GM12878 (cell line): Measurements from ENCODE around the gene NRG2. TPM values are rescaled to one million over a fixed set of nuclear protein-coding genes. Genes with fewer than 3 reads are reported as not detected.

ENCODE experiments used
- ATAC-seq: fragments of 200-7000 bp; cut with Tn5 transposase; 3 replicates; pipeline ENCODE4 v1.9.1; 2020; ENCODE audit warnings: mild to moderate bottlenecking, moderate library complexity
- BruUV-seq: library from RNA; stranded (reverse); fragments of 400-500 nt; replicated peaks from 2 replicates; lab custom pipeline; 2021; lab: Mats Ljungman, UMichigan
- CTCF ChIA-PET: fragments of 300-600 bp; sonication (Branson Sonifier 250); formaldehyde crosslinking; extraction: SDS; loops from one replicate; lab custom pipeline; 2021; ENCODE audit warnings: inconsistent platforms; lab: Yijun Ruan, JAX
- POLR2A ChIA-PET: fragments of 350-600 bp; formaldehyde crosslinking; extraction: SDS; loops from one replicate; lab custom pipeline; 2021; ENCODE audit warnings: inconsistent platforms; lab: Charles Lee
- RAD21 ChIA-PET: fragments of 300-600 bp; sonication (Branson Sonifier 250); formaldehyde crosslinking; loops from one replicate; lab custom pipeline; 2023; ENCODE audit warnings: antibody characterized with exemption; ENCODE audit not compliant: unreplicated experiment; lab: Charles Lee
- SMC1A ChIA-PET: fragments of 300-600 bp; sonication (Branson Sonifier 250); formaldehyde crosslinking; loops from one replicate; lab custom pipeline; 2023; ENCODE audit not compliant: unreplicated experiment, uncharacterized antibody; lab: Charles Lee
- DNase-seq: peaks from one replicate; pipeline ENCODE4 v3.0.0-alpha.2; 2011; ENCODE audit warnings: low read depth, low spot score
- FAIRE-seq: peaks from 3 replicates; lab custom pipeline; 2011; peaks lifted over from hg19 to GRCh38; lab: Jason Lieb, UNC
- H2AFZ ChIP-seq: 2 replicates; pipeline ENCODE4 v1.6.0; 2011; ENCODE audit warnings: low read depth, low read length, control low read depth; ENCODE audit not compliant: control insufficient read depth
- H3K27ac ChIP-seq: 2 replicates; pipeline ENCODE4 v1.5.1; 2011; ENCODE audit warnings: control low read depth; ENCODE audit not compliant: control insufficient read depth, insufficient read depth
- H3K27me3 ChIP-seq, 2 experiments: replicated peaks in 1 of 2; 2 replicates each; pipeline versions ENCODE4 v1.6.0 to v1.6.1; 2011; ENCODE audit warnings: low read length in 1 of 2; ENCODE audit not compliant: control insufficient read depth in 2 of 2, insufficient read depth in 2 of 2
- H3K36me3 ChIP-seq, 2 experiments: 2 replicates each; pipeline ENCODE4 v1.5.1; 2011; ENCODE audit warnings: low read length in 1 of 2; ENCODE audit not compliant: control insufficient read depth in 2 of 2, insufficient read depth in 2 of 2
- H3K4me1 ChIP-seq: 2 replicates; pipeline ENCODE4 v1.6.1; 2011; ENCODE audit warnings: mild to moderate bottlenecking, low read length, moderate library complexity, mixed read lengths; ENCODE audit not compliant: control insufficient read depth, insufficient read depth
- H3K4me2 ChIP-seq: 2 replicates; pipeline ENCODE4 v1.6.0; 2011; ENCODE audit warnings: control low read depth; ENCODE audit not compliant: control insufficient read depth, insufficient read depth
- H3K4me3 ChIP-seq: fragments of 200-600 bp; sonication (generic); 2 replicates; pipeline ENCODE4 v1.5.1; 2016
- H3K79me2 ChIP-seq: 2 replicates; pipeline ENCODE4 v1.6.0; 2011; ENCODE audit warnings: low read length; ENCODE audit not compliant: control insufficient read depth, insufficient read depth
- H3K9ac ChIP-seq: 2 replicates; pipeline ENCODE4 v1.8.0; 2011; ENCODE audit warnings: low read length, control low read depth, mixed read lengths; ENCODE audit not compliant: control insufficient read depth, insufficient read depth
- H3K9me3 ChIP-seq: replicated peaks from 3 replicates; pipeline ENCODE4 v1.5.1; 2011; ENCODE audit warnings: mild to moderate bottlenecking, low read length; ENCODE audit not compliant: control insufficient read depth, insufficient read depth
- H4K20me1 ChIP-seq: 2 replicates; pipeline ENCODE4 v1.6.0; 2011; ENCODE audit not compliant: control insufficient read depth, insufficient read depth
- CREM ChIP-seq: IDR thresholded peaks from 2 replicates; pipeline ENCODE4 v1.6.1; 2014; ENCODE audit warnings: antibody characterized with exemption, low read depth
- CUX1 ChIP-seq: IDR thresholded peaks from 2 replicates; pipeline ENCODE4 v1.6.1; 2012; ENCODE audit warnings: improper control_type of control experiment, low read depth, low read length; ENCODE audit not compliant: insufficient replicate concordance
- LARP7 ChIP-seq: fragments of 450-650 bp; IDR thresholded peaks from 2 replicates; pipeline ENCODE4 v1.6.1; 2017; ENCODE audit warnings: mild to moderate bottlenecking
- MEF2A ChIP-seq: IDR thresholded peaks from 2 replicates; pipeline ENCODE4 v1.6.1; 2011; ENCODE audit warnings: low read depth, mild to moderate bottlenecking, low read length, moderate library complexity; ENCODE audit not compliant: insufficient read depth
- PML ChIP-seq: IDR thresholded peaks from 2 replicates; pipeline ENCODE4 v1.6.1; 2012; ENCODE audit warnings: low read length, inconsistent platforms
- POLR2AphosphoS5 ChIP-seq: IDR thresholded peaks from 2 replicates; pipeline ENCODE4 v1.6.1; 2011; ENCODE audit warnings: mild to moderate bottlenecking, low read length, inconsistent platforms
- SPI1 ChIP-seq: IDR thresholded peaks from 2 replicates; pipeline ENCODE4 v1.6.1; 2011; ENCODE audit warnings: low read depth, mild to moderate bottlenecking, low read length, moderate library complexity, borderline replicate concordance; ENCODE audit not compliant: insufficient read depth
- ZBTB33 ChIP-seq: fragments of 450-650 bp; IDR thresholded peaks from 2 replicates; pipeline ENCODE4 v1.6.1; 2017; ENCODE audit warnings: mild to moderate bottlenecking
- WGBS: methylation state at CpG from one replicate; pipeline ENCODE4 v1.1.6; 2016; ENCODE audit warnings: low lambda C conversion rate; ENCODE audit not compliant: insufficient replicate concordance, insufficient coverage; ENCODE audit errors: missing lambda C conversion rate; 5-methylcytosine and 5-hydroxymethylcytosine counted together
- in situ Hi-C: fragments of 300-500 bp; cut with MboI; formaldehyde crosslinking; loops from 9 replicates; pipeline ENCODE4 v1.14.3; 2018; ENCODE audit warnings: mixed read lengths
- intact Hi-C: fragments of 100-400 bp; cut with micrococcal nuclease; formaldehyde crosslinking; loops from one replicate; pipeline ENCODE4 v1.14.2; 2022; ENCODE audit not compliant: unreplicated experiment
- polyA plus RNA-seq, 11 experiments: library from polyadenylated mRNA; depleted of rRNA in 4 of 11; unstranded in 6 of 11; stranded (reverse) in 5 of 11; fragments of >200 nt; fragmentation: Nextera tagmentation in 4 of 11; fragmentation: Illumina TruSeq in 1 of 11; extraction: Ambion mirVana in 4 of 11; extraction: Trizol in 1 of 11; gene quantifications; 1 replicate in 1 of 11; 2 replicates in 10 of 11; pipeline versions ENCODE4 v1.2.1 to v1.2.3, GENCODE V29; 2011 to 2016; ENCODE audit warnings: inconsistent platforms in 2 of 11, missing spikeins in 2 of 11, low read depth in 1 of 11
- total RNA-seq, 4 experiments: library from RNA; depleted of rRNA in 3 of 4; stranded (reverse); fragments of >200 nt in 3 of 4; fragmentation: Illumina TruSeq in 1 of 4; extraction: Trizol in 1 of 4; gene quantifications; 2 replicates each; pipeline versions ENCODE4 v1.2.1 to v1.2.3, GENCODE V29; 2013 to 2021

Gene NRG2
- total and polyA plus RNA-seq, 10 of the 15 experiments (the other 5 are each of a cell fraction or from before 2014, with no cell fraction given), result 0.10 to 21.7 (median 9.6) TPM

- H3K27ac ChIP-seq, result no peak overlapping the region
- DNase-seq (no peak), ATAC-seq (no peak), FAIRE-seq (no peak)
- ChIA-PET CTCF (interaction anchor here (1.0 to 1.1 kb wide), 2 partner anchors 62 to 132 kb away, joined by 3 read pairs; no protein-coding TSS in a partner anchor), RAD21 (no interaction called here), POLR2A (no interaction called here), SMC1A (interaction anchor here (0.8 to 1.0 kb wide), 2 partner anchors 9 to 55 kb away, joined by 3 read pairs; no protein-coding TSS in a partner anchor)
- H3K4me2 ChIP-seq, result no peak overlapping the region
- H3K9me3 ChIP-seq, result no peaks in the 10 kb centered on the region
- in situ Hi-C loops, result no loop called here
- 18% methylated on average over 10 of the region's 12 CpGs for WGBS
- H3K4me3 ChIP-seq, result no peak overlapping the region
- intact Hi-C loops, result no loop called here
- H3K27me3 ChIP-seq, result no peaks in the 10 kb centered on the region
- no peak overlapping the region for H2AFZ ChIP-seq
- H3K79me2 ChIP-seq, result no peaks in the 10 kb centered on the region
- no peak overlapping the region for H3K9ac ChIP-seq
- no TSS peak for BruUV-seq
- no peak for TF ChIP-seq CUX1
- no peak for TF ChIP-seq CREM
- no peak for TF ChIP-seq ZBTB33
- no peak for TF ChIP-seq POLR2AphosphoS5
- no peak for TF ChIP-seq SPI1
- TF ChIP-seq LARP7, result no peak
- no peak for TF ChIP-seq MEF2A
- no peak for TF ChIP-seq PML
- peaks cover under 1% of the 10 kb centered on the region; the same call in 1 of the 2 replicates for H3K4me1 ChIP-seq
- H3K36me3 ChIP-seq, result no peaks in the 10 kb centered on the region
- H4K20me1 ChIP-seq, result no peaks in the 10 kb centered on the region
These were observed 204.5 kb downstream of the NRG2 start for GRCh38 chr5:139838381-139839197.
